Endothelial cell of umbilical vein (primary cell): ENCODE data around the gene IRS4. TPM values are rescaled to one million over a fixed set of nuclear protein-coding genes. Genes with fewer than 3 reads are reported as not detected.

Source experiments
- BruUV-seq: library from RNA; stranded (reverse); fragments of 400-500 nt; replicated peaks from 2 replicates; lab custom pipeline; 2021; lab: Mats Ljungman, UMichigan
- CTCF ChIA-PET: fragments of 300-600, 350-600 bp; sonication (Branson Sonifier 250); formaldehyde crosslinking; loops from one replicate; lab custom pipeline; 2021; ENCODE audit warnings: antibody characterized with exemption, inconsistent platforms; lab: Charles Lee
- POLR2A ChIA-PET: fragments of 300-600, 350-600 bp; sonication (Branson Sonifier 250); formaldehyde crosslinking; loops from one replicate; lab custom pipeline; 2021; ENCODE audit warnings: antibody characterized with exemption, inconsistent platforms; lab: Charles Lee
- DNase-seq: peaks from one replicate; pipeline ENCODE4 v3.0.0-alpha.2; 2011; ENCODE audit warnings: low read depth, low spot score
- FAIRE-seq: peaks from 2 replicates; lab custom pipeline; 2011; peaks lifted over from hg19 to GRCh38; lab: Jason Lieb, UNC
- H2AFZ ChIP-seq: 2 replicates; pipeline ENCODE4 v1.6.0; 2012; ENCODE audit warnings: low read depth, low read length, control low read depth, inconsistent platforms
- H3K27ac ChIP-seq: 2 replicates; pipeline ENCODE4 v1.5.1; 2011; ENCODE audit warnings: low read depth, mild to moderate bottlenecking, control low read depth, low read length, moderate library complexity; ENCODE audit not compliant: insufficient read depth
- H3K27me3 ChIP-seq, 2 experiments: 2 replicates each; pipeline versions ENCODE4 v1.6.0 to v1.6.1; 2011; ENCODE audit warnings: low read length in 2 of 2, mixed read lengths in 1 of 2; ENCODE audit not compliant: control insufficient read depth in 2 of 2, insufficient read depth in 2 of 2
- H3K36me3 ChIP-seq, 2 experiments: 2 replicates in 1 of 2; 3 replicates in 1 of 2; pipeline ENCODE4 v1.5.1; 2011; ENCODE audit warnings: low read length in 2 of 2, mild to moderate bottlenecking in 1 of 2, moderate library complexity in 1 of 2; ENCODE audit not compliant: control insufficient read depth in 2 of 2, insufficient read depth in 2 of 2; ENCODE audit errors: extremely low read depth in 1 of 2
- H3K4me1 ChIP-seq: 3 replicates; pipeline ENCODE4 v1.5.1; 2011; ENCODE audit warnings: mild to moderate bottlenecking, low read length; ENCODE audit not compliant: control insufficient read depth, insufficient read depth; ENCODE audit errors: extremely low read depth
- H3K4me2 ChIP-seq: 2 replicates; pipeline ENCODE4 v1.6.1; 2011; ENCODE audit warnings: low read length, control low read depth, mixed read lengths; ENCODE audit not compliant: insufficient read depth
- H3K4me3 ChIP-seq, 3 experiments: fragments of 200-600 bp in 1 of 3; sonication (generic), shearing (Covaris generic) in 1 of 3; replicated peaks in 1 of 3; 2 replicates each; pipeline ENCODE4 v1.5.1; 2011 to 2016; ENCODE audit warnings: control low read depth in 3 of 3, low read length in 3 of 3, mild to moderate bottlenecking in 2 of 3, inconsistent platforms in 1 of 3, low read depth in 1 of 3, moderate library complexity in 1 of 3; ENCODE audit not compliant: insufficient read depth in 1 of 3
- H3K79me2 ChIP-seq: 2 replicates; pipeline ENCODE4 v1.6.0; 2012; ENCODE audit warnings: low read length, inconsistent platforms; ENCODE audit not compliant: control insufficient read depth, insufficient read depth
- H3K9ac ChIP-seq: replicated peaks from 2 replicates; pipeline ENCODE3; 2011; ENCODE audit warnings: low read length, control low read depth; ENCODE audit not compliant: insufficient read depth; ENCODE audit errors: extremely low read depth
- H3K9me1 ChIP-seq: replicated peaks from 3 replicates; pipeline ENCODE4 v1.6.0; 2011; ENCODE audit warnings: mild to moderate bottlenecking, low read length; ENCODE audit not compliant: control insufficient read depth, insufficient read depth; ENCODE audit errors: extremely low read depth
- H3K9me3 ChIP-seq: replicated peaks from 2 replicates; pipeline ENCODE4 v1.5.1; 2012; ENCODE audit warnings: low read length, inconsistent platforms; ENCODE audit not compliant: control insufficient read depth, insufficient read depth
- H4K20me1 ChIP-seq: replicated peaks from 2 replicates; pipeline ENCODE3; 2011; ENCODE audit warnings: mild to moderate bottlenecking, low read length; ENCODE audit not compliant: control insufficient read depth, insufficient read depth; ENCODE audit errors: extremely low read depth
- EZH2 ChIP-seq: IDR thresholded peaks from 2 replicates; pipeline ENCODE4 v1.6.1; 2012; ENCODE audit warnings: borderline replicate concordance, low read depth, mild to moderate bottlenecking, moderate library complexity, low read length, inconsistent platforms; ENCODE audit not compliant: severe bottlenecking
- FOS ChIP-seq: IDR thresholded peaks from 2 replicates; pipeline ENCODE4 v1.6.1; 2011; ENCODE audit warnings: mild to moderate bottlenecking, low read length, moderate library complexity, borderline replicate concordance; ENCODE audit not compliant: insufficient read depth
- GATA2 ChIP-seq: IDR thresholded peaks from 2 replicates; pipeline ENCODE4 v1.7.0; 2011; ENCODE audit warnings: low read depth, mild to moderate bottlenecking, moderate library complexity, mixed read lengths, low read length; ENCODE audit not compliant: insufficient read length, insufficient read depth
- JUN ChIP-seq: IDR thresholded peaks from 2 replicates; pipeline ENCODE4 v1.6.1; 2011; ENCODE audit warnings: borderline replicate concordance, low read depth; ENCODE audit not compliant: insufficient read length, insufficient read depth
- MYC ChIP-seq: IDR thresholded peaks from one replicate; pipeline ENCODE4 v1.6.1; 2011; ENCODE audit warnings: mild to moderate bottlenecking, low read depth, low read length
- POLR2A ChIP-seq: IDR thresholded peaks from 2 replicates; pipeline ENCODE4 v1.6.1; 2012; ENCODE audit warnings: low read depth, mild to moderate bottlenecking, control low read depth, low read length
- POLR2AphosphoS5 ChIP-seq: IDR thresholded peaks from 2 replicates; pipeline ENCODE4 v1.6.1; 2012; ENCODE audit warnings: low read depth, mild to moderate bottlenecking, control low read depth, low read length, moderate library complexity; ENCODE audit not compliant: insufficient read depth
- dilution Hi-C: fragments of 300-500 bp; cut with MboI; formaldehyde crosslinking; loops from one replicate; pipeline ENCODE4 v1.15.0; 2019; ENCODE audit warnings: low sequenced_read_pairs; ENCODE audit not compliant: extremely low pct_ligation_motif_present
- intact Hi-C: fragments of 100-400 bp; cut with micrococcal nuclease; formaldehyde crosslinking; loops from one replicate; pipeline ENCODE4 v1.10.0; 2022
- polyA plus RNA-seq, 4 experiments: library from polyadenylated mRNA; depleted of rRNA in 3 of 4; stranded (reverse) in 3 of 4; unstranded in 1 of 4; fragments of >200 nt; gene quantifications; 2 replicates each; pipeline versions ENCODE4 v1.2.1 to v1.2.3, GENCODE V29; 2011 to 2012; ENCODE audit warnings: missing spikeins in 1 of 4
- total RNA-seq: library from RNA; stranded (reverse); gene quantifications from 2 replicates; pipeline ENCODE4 v1.2.3, GENCODE V29; 2021
- TF ChIP-seq, protein P1 (sequence below), 2 donors: IDR thresholded peaks; 1 replicate in 1 of 2; 2 replicates in 1 of 2; pipeline ENCODE4 v1.5.1; 2011; ENCODE audit warnings: low read length in 2 of 2, mild to moderate bottlenecking in 2 of 2, moderate library complexity in 2 of 2, control low read depth in 1 of 2, inconsistent platforms in 1 of 2, low read depth in 1 of 2; ENCODE audit not compliant: insufficient read depth in 1 of 2; ENCODE audit errors: extremely low read depth in 1 of 2
- TF ChIP-seq, protein P2 (sequence below): IDR thresholded peaks from 2 replicates; pipeline ENCODE4 v1.6.1; 2011; ENCODE audit not compliant: insufficient read depth, insufficient read length

IRS4 gene
- total and polyA plus RNA-seq, 2 donors (not counting 3 experiments of a cell fraction or from before 2014, with no cell fraction given), result 0.03 TPM; not detected in 1

DNA sequence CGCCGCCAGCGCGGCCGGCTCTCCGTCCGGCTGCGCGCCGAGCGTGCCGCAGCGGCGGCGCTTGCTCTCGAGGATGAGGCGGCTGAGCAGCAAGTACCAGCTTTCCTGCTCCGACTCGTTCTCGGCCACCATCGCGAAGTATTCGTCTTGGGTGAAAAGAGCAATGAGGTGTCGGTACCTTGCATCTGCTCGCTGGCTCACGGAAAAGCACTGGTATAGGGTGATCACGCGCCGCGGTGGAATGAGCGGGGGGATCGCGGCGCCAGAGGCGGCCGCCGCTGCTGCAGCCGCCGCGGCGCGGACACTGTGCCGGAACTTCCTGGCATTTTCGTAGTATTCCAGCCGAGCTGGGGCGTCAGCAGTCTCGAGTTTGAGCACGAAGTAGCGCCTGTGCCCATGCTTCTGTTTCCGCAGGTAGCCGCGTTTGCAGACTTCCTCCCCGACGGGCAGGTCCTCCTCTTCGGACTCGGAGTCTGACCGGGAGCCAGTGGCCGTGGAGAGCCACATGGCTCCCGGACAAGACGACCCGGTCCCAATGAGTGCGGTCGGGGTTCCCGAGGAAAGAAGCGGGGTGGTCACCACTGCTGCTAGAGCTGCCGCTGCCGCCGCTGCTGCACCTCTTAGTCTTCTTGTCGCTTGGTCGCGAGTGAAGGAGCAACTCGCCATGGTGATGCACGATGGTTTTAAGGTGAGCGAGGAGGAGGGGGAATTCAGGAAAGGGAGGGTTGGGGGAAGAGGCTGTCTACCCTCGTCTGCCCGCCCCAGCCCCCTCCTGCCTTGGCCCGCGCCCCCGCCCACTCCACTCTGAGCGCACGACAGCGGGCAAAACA lies 469 bp downstream of the IRS4 start:
- DNase-seq (peak; percentile 7), FAIRE-seq (no peak)
- Histone ChIP-seq H4K20me1 (no peaks in the 10 kb centered on the region), H3K9me1 (no peaks in the 10 kb centered on the region), H3K79me2 (no peaks in the 10 kb centered on the region), H3K9me3 (no peaks in the 10 kb centered on the region), H3K27me3 (peaks cover 49 to 66% of the 10 kb centered on the region in 2 experiments), H2AFZ (peak overlapping the region; percentile 83), H3K4me2 (peak overlapping the region; percentile 64), H3K27ac (no peak overlapping the region), H3K36me3 (no peaks in the 10 kb centered on the region), H3K4me3 (peak overlapping the region in 2 of 3 experiments; percentile 31 to 48), H3K4me1 (peaks cover 4% of the 10 kb centered on the region), H3K9ac (no peak overlapping the region)
- CTCF ChIA-PET, result interaction anchor here (1.5 kb wide), 1 partner anchor 12 kb away, joined by 4 read pairs; no protein-coding TSS in a partner anchor
- POLR2A ChIA-PET, result no interaction called here
- BruUV-seq, result no TSS peak
- intact Hi-C loops (loop anchor here (5.0 kb wide), 1 partner anchor 966 kb away; no protein-coding TSS in a partner anchor), dilution Hi-C loops (no loop called here)
- TF ChIP-seq POLR2AphosphoS5 (no peak), MYC (no peak), FOS (no peak), GATA2 (no peak), JUN (no peak), POLR2A (no peak), EZH2 (no peak)
- TF ChIP-seq, protein P1, sequence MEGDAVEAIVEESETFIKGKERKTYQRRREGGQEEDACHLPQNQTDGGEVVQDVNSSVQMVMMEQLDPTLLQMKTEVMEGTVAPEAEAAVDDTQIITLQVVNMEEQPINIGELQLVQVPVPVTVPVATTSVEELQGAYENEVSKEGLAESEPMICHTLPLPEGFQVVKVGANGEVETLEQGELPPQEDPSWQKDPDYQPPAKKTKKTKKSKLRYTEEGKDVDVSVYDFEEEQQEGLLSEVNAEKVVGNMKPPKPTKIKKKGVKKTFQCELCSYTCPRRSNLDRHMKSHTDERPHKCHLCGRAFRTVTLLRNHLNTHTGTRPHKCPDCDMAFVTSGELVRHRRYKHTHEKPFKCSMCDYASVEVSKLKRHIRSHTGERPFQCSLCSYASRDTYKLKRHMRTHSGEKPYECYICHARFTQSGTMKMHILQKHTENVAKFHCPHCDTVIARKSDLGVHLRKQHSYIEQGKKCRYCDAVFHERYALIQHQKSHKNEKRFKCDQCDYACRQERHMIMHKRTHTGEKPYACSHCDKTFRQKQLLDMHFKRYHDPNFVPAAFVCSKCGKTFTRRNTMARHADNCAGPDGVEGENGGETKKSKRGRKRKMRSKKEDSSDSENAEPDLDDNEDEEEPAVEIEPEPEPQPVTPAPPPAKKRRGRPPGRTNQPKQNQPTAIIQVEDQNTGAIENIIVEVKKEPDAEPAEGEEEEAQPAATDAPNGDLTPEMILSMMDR (IDR thresholded peaks at IDR 0.05; ENCODE audit: extremely low read depth in 1 of 2, insufficient read depth in 1 of 2, low read depth in 1 of 2, low read length in 2 of 2), result no peak
- TF ChIP-seq, protein P2, sequence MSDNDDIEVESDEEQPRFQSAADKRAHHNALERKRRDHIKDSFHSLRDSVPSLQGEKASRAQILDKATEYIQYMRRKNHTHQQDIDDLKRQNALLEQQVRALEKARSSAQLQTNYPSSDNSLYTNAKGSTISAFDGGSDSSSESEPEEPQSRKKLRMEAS, result no peak
